GM12874 (cell line): ENCODE measurements around the gene PTPRF.

ENCODE experiments used
- CTCF ChIP-seq: IDR thresholded peaks from 2 replicates; pipeline ENCODE4 v1.5.1; 2011; ENCODE audit warnings: low read depth, mild to moderate bottlenecking, control low read depth, low read length, moderate library complexity; ENCODE audit not compliant: insufficient read depth

The PTPRF gene

DNA sequence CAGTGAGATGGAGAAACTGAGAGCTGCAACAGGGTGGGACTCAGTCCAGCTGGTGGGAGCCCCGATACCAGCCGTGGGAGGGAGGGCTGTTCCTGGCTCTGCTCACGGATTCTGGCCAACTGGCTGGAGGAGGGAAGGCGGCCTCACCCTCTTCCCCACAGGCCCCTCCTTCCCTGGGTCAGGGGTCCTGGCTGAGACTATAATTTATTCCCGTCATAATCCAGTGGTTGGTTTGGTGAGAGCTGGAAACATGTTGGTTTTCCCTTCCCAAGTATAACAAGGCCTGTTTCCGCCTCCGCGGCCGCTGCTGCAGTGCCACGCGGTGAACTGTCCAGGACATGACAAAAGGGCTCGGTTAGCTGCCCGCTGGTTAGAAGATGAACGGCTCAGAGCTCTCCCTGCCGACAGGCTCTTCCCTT lies 10.0 kb downstream of the PTPRF start:
- no peak for TF ChIP-seq CTCF

GRCh38 chr1:43541141-43541540 lies 10.5 kb downstream of the PTPRF start:
- no peak for TF ChIP-seq CTCF

- TF ChIP-seq CTCF, result no peak
These were observed 11.2 kb downstream of the PTPRF start for GRCh38 chr1:43541721-43542401.

DNA sequence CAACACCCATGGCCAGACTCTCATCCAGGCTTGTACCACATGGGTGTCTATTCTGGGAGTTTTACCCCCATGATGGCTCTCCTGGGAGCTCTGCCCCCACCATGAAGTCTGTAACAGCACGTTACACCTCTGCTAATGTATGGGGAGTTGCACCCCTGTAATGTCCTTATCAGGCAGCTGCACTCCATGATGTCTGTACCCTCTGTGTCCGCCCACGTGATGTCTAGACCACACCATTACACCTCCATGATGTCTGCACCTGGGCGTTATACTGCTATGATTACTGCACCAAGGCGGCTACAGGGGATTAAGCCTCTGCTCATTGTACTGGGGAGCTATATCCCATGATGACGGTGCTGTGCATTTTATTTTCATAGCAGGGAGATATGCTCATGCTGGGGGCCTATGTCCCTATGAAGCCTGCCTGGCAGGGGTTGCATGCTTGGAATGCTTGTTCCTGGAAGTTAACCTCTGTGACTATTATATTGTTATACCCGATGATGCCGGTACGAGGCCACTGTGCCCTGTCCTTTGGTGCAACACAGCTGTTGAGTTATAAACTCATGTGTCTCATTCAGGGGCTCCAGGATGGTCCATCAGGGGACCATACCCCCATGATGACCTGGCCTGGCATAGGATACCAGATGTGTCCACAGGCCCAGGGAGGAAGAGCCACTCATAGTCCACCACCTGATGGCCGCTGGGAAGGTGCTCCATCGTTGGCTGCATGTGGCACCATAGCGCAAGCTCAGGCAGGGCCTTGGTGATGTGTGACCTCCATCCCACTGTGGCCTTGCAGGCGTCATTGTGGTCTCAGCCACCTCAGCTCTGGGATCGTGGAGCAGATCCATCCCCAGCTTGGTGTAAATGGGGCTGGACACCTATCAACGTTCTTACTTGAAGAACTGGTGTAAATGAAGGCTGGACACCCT lies 12.1 kb downstream of the PTPRF start:
- no peak for TF ChIP-seq CTCF

- TF ChIP-seq CTCF, result no peak
These were observed 12.9 kb downstream of the PTPRF start for GRCh38 chr1:43543567-43543966.

DNA sequence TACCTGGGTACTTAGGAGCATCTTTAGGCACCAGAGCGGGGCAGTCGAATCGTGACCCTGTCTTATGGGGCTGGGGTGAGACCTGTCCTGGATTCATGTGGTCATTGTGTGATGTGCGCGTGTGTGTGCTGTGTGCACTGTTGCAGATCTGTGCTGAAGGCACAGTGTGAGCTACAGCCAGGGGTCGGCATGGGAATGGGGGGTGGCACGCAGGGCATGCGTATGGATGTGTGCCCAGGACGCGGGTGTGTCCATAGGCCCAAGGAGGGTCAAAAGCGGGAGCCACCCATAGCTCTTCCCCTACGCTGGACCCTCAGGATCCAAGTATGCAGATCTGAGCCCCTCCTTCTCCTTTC lies 14.6 kb downstream of the PTPRF start:
- TF ChIP-seq CTCF, result no peak

DNA sequence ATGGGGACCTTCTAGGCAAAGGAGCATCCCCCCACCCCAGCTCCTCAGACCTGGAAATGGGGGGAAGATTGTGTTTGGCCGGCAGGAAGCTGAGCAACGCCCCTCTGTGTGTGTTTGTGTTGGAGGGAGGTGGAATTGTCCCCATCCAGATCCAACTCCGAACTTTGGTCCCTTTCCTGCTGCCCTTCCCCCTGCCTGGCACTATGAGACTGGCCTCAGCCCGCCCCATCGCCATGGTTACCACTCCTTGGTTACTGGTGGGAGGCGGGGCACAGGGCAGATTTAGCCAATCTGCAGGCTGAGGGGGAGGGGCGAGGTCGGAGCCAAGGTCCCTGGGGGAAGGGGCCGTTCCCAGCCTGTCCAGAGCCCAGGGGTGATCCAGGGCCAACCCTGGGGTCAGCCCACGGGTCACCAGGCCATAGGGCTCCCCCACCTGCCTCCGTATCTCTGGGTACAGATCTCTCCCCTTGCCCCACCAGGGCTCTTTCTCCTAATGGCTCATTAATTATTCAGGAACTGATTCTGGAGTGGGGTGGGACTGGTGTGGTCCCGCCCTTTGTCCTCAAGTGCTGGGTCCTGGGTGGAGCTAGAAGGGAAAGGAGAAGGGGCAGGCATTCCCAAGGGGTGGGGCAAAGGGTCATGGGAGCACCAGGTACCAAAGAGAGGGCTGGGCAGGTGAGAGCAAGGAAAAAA lies 15.2 kb downstream of the PTPRF start:
- TF ChIP-seq CTCF, result no peak
